ENCODE measurements around the gene ADAMTS6.
"Not testable (repeated sequence)": the region's sequence is repeated elsewhere in the genome, so short reads cannot be mapped to it uniquely, and the experiment has no call there.

ADAMTS6 gene

DNA sequence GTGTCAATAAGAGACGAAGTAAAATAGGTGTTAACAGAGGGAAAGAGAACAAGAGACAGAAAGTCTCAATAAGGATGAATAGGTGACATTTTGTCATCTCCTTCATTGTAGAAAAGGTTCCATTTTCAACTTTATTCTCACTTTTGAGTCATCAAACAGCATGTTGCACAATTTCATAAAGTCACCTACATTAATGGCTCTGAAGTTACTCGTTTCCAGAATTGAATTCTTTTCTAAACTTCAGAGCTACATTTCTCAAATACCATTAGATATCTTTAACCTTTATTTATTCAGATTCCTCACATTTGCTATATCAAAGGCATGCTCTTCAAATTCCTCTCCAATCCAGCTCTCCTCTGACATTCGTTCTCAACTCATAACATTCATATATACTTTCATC is 13.1 kb downstream of the ADAMTS6 start:
- peak; percentile 53 for DNase-seq (ENCODE audit: low read depth)

DNA sequence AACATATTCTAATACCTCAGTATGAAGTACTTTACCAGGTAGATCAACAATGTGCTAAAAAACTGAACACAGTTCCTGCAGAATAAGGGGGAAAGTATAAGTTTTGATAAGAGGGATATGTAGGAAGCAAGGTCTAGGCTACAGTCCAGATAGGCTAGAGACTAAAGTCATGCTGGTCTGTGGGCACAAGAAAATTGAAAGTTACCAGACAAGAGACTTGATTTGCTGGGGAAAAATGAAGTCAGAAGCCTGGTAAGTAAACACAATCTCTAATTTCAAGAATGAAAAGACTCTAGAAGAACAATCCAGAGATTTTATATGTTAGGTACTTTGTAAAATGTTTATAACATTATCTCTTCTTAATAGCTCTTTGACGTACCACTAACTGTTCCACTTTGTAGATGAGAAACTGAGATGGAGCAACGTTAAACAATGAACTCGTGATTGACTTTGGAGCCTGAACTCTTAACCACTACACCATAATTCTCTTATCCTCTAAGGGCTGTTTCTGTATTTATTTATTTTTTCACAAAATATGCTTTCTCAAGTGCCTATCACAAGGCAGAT is 19.5 kb downstream of the ADAMTS6 start:
- no peak for DNase-seq (ENCODE audit: low read depth)

DNA sequence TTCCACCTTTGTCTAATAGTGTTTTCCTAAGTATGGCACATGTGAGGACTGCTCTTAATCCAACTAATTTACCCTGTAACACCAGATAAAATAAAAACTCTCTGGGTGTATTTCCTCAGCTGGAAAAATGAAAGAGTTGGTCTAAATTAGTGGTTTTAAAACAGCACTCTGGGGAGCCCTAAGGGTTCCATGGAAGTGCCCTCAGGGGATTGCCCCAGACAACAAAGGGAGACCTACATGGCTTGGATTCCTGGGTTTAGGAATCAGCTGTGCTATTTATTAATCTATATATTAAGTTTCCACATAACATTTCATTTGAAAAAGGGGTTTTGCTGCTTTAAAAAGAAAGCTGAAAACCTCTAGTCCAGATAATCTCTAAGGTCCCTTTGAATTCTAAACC is 20.2 kb downstream of the ADAMTS6 start:
- DNase-seq (ENCODE audit: low read depth), result peak; percentile 20

DNA sequence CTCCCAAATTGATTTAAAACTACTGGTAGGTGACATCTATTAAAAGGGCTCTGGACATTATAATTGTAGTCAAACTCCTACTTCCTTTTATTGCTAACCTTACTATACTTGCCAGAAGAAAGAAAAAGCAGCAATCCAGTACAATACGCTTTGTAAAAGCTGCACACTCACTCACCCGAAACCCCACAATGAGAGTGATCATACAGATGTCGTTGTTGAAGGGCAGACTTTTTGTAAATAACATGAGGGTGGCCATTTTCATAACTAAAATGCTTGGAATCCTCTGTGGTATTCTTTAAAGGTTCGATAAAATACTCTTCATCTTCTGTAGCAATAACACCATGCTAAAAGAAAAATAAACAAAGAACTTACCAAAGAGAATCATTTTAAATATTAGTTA is 21.7 kb downstream of the ADAMTS6 start:
- DNase-seq (ENCODE audit: low read depth), result no peak

- no peak for DNase-seq (ENCODE audit: low read depth)
Measured at GRCh38 chr5:65455064-65455463, 26.7 kb downstream of the ADAMTS6 start.

DNA sequence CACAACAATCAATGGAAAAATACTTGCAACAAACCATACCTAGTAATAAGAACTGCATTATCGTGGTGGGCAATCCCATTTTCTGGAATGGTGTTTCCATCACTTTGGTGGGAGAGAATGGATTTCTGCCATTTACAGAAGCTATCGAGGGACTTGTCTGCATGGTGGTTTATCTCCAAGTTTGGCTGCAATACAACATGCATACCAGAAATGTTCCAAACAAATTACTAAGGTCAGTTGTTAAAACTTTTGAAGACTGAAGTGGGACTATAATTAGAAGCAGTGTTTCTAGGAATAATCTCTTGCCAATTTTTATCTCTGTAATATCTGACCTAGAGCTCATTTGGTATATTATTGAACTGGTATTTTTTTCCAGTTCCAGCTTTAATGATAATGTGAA is 30.3 kb downstream of the ADAMTS6 start:
- peak; percentile 40 for DNase-seq (ENCODE audit: low read depth)

GRCh38 chr5:65446682-65447081 is 35.0 kb downstream of the ADAMTS6 start:
- peak; percentile 16 for DNase-seq (ENCODE audit: low read depth)

GRCh38 chr5:65441800-65442199 is 39.9 kb downstream of the ADAMTS6 start:
- no peak for DNase-seq (ENCODE audit: low read depth)

GRCh38 chr5:65440456-65440855 is 41.3 kb downstream of the ADAMTS6 start:
- no peak for DNase-seq (ENCODE audit: low read depth)

- DNase-seq (ENCODE audit: low read depth), result no peak
Measured at GRCh38 chr5:65434122-65434521, 47.6 kb downstream of the ADAMTS6 start.

GRCh38 chr5:65426656-65427055 is 55.1 kb downstream of the ADAMTS6 start:
- no peak for DNase-seq (ENCODE audit: low read depth)

DNA sequence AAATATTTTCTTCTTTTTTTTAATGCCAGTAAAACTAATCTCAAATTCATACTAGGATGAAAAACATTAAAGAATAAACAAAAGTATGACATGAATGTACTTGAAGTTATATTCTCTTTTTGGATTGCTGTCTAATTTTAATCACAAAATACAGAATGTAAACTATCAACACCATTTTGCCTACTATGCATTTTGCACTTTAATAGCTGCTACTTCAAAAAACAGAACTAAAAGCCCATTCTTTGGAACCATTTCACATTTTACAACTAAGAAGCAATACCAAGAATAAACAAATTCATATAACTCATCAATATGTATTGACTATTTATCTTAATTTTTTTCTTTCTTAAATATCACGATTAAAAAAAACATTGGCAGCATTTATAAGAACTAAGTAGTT is 58.1 kb downstream of the ADAMTS6 start:
- no peak for DNase-seq (ENCODE audit: low read depth)

GRCh38 chr5:65418661-65419060 is 63.1 kb downstream of the ADAMTS6 start:
- peak; percentile 61 for DNase-seq (ENCODE audit: low read depth)

- DNase-seq (ENCODE audit: low read depth), result no peak
Measured at GRCh38 chr5:65413822-65414221, 67.9 kb downstream of the ADAMTS6 start.

DNA sequence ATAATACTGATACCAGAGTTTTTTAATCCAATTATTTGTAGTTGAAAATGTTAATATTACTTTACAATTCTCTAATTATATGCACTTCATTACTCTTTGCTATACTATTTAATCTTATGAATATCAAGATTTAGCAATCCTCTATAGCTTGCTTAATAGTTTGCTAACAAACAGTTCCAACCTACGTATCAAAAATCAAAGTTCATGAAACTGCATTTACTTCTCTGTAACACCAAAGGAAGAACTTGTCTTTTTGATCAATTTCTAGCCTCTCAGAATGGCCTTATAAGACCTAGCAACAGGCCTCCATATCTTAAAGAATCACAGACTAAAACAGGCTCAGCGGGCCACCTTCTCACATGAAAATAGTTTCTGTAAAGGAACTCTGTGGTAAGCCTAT is 68.9 kb downstream of the ADAMTS6 start:
- DNase-seq (ENCODE audit: low read depth), result no peak

DNA sequence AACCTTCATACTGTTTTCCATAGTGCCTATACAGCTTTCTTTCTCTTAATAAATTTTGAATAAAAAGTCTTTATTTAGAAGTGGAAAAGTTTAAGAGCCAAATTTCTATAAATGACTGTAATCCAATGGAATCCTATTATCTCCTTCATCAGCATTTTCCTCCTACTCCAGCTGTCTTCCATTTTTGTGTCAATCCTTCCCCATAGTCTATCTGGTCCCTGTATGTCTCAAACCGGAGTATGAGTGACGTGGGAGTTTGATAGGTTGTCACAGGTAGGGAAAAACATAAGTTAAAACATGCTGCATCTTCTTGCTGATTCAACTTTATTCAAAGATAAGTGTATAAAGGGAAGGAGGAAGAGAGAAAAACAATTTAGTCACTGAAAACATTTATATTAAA is 70.4 kb downstream of the ADAMTS6 start:
- no peak for DNase-seq (ENCODE audit: low read depth)

DNA sequence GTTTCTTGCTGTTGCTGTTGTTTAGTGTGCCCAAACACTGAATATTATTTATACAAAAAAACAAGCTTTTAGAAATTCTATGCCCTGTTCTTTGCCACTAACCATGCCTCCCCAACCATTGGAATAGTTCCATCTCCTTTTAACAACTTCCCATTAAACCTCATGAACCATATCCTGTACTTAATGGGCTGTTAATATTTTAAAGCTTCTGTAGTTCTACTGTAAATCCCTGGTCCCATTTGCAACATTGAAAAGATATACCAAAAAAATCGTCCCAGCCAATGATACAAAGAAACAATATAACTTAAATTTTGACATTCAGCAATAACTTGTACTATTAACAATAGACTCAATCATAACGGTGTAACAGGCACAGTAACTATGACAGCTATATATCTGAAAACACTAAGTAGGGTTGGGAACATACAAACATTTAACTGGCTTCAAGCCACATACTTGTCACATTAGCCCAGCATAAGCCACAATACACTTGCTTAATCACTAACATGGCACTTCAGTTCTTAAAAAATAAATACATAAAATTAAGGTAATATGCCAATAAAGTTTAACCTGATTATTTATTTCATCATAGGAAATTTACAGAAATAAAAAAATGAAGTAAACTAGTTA is 86.1 kb downstream of the ADAMTS6 start:
- DNase-seq (ENCODE audit: low read depth), result peak; percentile 43

GRCh38 chr5:65394087-65394486 is 87.6 kb downstream of the ADAMTS6 start:
- DNase-seq (ENCODE audit: low read depth), result peak; percentile 96

- peak; percentile 70 for DNase-seq (ENCODE audit: low read depth)
Measured at GRCh38 chr5:65391591-65391990, 90.1 kb downstream of the ADAMTS6 start.

- DNase-seq (ENCODE audit: low read depth), result no peak
Measured at GRCh38 chr5:65390208-65390607, 91.5 kb downstream of the ADAMTS6 start.

- DNase-seq (ENCODE audit: low read depth), result no peak
Measured at GRCh38 chr5:65383859-65384258, 97.9 kb downstream of the ADAMTS6 start.

DNA sequence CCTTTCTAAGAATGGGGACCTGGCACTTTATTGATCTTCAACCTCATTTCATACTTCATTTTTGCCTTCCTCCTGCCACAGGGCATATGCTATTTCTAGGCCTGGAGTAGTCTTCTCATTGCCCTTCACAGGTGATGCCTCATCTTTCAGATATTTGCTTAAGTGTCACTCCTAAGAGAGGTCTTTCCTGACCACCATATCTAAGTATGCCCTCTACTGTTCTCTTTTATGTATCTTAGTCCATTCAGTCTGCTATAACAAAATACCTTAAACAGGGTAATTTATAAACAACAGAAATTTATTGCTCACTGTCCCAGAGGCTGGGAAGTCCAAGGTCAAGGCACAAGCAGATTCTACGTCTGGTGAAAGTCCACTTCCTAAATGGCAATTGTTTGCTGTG is 99.1 kb downstream of the ADAMTS6 start:
- peak; percentile 26 for DNase-seq (ENCODE audit: low read depth)

DNA sequence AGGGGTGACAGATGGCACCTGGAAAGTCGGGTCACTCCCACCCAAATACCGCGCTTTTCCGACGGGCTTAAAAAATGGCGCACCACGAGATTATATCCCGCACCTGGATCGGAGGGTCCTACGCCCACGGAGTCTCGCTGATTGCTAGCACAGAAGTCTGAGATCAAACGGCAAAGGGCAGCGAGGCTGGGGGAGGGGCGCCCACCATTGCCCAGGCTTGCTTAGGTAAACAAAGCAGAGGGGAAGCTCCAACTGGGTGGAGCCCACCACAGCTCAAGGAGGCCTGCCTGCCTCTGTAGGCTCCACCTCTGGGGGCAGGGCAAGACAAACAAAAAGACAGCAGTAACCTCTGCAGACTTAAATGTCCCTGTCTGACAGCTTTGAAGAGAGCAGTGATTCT is 111.2 kb downstream of the ADAMTS6 start:
- DNase-seq (ENCODE audit: low read depth), result not testable (repeated sequence)

DNA sequence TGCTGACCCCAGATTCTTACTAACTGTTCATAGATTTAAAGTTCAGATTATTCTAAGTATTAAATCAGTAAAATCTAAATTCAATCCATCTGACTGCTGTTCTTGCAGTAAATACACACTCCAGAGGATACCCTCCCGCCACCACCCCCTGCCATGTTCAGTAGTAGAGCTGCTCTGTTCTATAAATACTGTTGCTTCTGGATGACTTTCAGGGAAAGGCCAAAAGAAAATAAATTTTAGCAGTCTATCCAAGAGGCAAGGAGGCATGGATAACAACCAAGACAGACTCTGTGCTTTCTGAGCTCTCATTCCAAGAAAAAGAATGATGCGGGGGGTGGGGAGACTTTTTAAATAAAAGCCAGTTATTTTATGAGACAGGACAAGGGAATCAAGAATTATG is 115.1 kb downstream of the ADAMTS6 start:
- peak; percentile 22 for DNase-seq (ENCODE audit: low read depth)

Data from EH (cell line).